GM18520 (cell line): ENCODE results near the gene NAT10.
"Not testable (repeated sequence)": the region's sequence is repeated elsewhere in the genome, so short reads cannot be mapped to it uniquely, and the experiment has no call there.

Experiments used
- ATAC-seq: cut with Tn5 transposase; IDR thresholded peaks from one replicate; pipeline ENCODE4 v1.9.1; 2021; ENCODE audit not compliant: unreplicated experiment

Gene NAT10

DNA sequence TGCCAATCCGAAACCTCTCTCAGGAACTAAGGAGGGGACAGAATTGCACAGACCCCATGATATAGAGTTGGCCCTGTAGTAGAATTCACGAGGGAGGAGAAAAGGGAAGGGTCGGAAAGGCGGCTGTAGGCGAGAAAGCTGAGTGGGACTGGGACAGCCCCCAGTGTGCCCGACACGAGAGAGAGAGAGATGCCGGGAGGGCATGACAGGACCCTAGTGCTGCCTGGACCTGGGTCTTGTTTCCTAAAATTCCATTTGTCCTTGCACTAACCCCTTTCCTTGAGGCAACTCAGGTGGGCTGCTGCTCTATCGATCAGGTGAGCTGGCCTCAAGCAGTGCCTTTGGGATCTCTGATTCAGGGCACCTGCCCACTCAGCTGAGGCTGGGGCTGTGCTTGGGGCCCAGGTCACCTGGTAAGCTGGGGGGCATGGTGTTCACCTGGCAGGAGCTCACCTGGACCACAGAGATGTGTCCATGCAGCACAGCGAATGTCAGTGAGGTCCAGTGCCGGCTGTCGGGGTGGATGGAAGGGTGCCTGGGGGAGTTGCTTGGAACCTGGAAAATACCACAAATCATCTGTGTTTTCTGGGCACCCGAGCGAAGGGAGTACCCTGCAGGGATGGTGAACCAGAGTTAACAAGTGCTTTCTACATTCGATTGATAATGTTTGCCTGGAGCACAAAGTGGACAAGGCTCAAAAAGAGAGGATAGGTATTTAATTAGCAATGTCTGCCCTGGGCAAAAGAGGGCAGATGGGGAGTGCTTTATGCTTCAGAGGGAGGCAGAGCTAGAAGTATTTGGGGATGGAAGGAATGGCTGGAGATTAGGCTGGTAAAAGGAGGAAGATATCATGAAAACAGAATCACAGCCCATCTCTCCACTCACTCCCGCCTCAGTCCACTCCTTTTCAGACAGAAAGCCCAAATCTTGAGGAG lies 61.6 kb downstream of the NAT10 start:
- no peak for ATAC-seq

DNA sequence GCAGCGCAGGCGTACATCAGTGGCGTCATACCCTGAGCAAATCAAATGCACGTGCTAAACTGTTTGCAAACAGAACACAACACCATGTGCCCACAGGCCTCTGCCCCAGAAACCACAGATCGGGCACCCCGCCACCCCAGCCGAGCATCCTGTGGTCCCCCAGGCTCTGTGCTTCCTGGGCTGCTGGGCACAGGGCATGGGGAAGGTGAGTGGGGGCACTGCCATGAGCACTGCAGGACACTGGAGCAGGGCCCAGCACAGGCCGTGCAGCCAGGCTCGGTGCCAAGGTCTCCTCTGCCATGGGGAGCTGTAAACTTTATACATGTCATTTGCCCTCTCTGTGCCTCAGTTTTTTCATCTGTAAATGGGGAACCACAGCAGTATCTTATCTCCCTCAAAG lies 62.5 kb downstream of the NAT10 start:
- ATAC-seq = no peak

DNA sequence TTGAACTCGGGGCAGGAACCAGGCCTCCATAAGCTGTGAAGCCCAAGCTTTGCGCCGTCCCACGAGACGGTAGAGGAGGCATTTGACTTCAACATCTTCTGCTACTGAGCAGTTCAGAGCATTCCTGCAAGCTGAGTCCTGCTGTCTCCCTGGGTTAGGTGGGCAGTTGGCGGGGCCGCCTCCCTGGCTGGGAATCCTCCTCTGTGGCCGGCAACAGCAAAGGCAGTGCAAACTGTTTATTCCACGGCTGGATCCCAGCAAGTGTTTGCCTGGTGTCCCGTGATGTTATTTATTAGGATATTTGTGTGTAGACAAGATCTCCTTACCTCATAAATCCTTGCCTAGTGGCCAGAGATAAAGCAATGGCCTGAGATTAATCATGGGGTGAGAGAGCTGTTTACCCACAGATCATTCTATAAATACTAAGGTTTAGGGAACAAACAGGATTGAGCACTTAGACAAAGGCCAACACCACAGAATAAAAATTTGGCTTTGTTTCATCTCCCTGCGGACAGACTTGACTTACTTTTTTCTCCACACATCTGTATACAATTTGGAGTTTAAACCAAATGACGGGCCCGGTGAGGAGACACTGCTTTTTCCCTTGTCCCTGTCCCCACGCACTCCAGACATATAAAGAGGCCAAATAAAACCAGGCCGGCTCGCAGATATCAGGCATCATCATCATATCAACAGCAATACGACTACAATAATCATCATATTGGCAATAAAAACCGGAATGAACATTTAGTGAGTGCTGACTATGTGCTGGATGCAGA lies 63.4 kb downstream of the NAT10 start:
- no peak for ATAC-seq

DNA sequence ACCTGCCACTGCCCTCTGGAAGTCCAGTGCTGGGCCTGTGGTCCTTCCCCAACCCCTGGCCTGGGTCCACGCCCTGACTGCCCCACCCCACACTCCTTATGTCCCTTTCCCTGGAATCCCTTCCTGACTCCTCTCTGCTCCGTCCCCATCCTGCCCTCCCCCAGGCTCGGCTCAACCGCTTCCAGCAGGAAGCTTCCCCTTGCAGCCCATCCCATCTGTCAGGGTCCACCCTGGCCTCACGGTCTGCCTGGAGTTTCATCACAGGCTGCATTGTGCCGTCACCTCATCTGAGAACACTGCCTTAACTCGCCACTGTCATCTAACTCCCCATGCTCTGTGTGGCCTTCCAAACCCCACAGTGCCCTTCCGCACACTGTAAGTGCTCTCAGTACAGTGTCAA lies 64.3 kb downstream of the NAT10 start:
- no peak for ATAC-seq

DNA sequence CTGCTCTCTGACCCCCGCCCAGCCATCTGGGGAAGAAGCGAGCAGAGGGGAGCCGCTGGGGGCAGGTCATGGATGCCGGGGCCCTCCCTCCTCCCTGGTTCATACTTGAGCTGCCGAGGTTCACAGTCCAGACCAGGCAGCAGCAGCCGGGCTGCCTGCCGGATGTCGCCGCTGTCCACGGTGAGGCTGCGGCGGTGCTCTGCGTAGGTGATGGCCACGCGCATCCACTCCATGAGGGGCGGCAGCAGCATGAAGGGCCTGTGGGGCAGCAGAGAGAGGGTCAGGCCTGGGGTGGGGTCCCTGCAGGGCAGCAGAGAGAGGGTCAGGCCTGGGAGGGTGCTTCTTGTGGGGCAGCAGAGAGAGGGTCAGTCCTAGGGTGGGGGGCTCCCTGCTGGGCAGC lies 67.6 kb downstream of the NAT10 start:
- no peak for ATAC-seq

DNA sequence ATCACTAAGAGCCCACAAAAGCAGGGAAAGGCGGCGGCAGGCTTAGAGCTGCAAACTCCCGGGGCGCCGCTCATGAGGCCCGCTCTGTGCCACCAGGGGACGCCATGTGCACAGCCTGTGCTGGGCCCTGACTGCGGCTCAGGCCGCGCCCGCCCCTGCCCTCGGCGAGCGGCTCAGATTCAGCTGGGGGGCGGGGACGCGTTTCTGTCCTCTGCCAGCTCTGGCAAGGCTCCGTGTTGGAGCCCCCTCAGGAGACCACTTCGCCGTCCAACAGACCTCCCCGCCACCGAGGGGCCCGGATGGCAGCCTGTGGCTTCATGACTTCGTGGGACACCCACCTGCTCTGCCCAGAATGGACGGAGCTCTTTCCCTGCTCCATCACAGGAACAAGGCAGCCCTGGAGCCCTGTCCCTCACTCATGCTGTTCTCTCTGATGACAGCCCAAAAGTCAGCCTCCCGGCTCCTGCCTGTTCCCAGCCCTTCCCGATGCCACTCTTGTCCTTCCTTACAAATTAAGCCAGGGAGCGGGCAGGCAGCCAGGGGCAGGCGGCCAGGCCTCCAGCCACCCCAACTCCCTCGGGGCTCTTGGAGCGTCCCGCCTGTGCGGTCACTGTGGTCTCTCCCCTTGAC lies 69.1 kb downstream of the NAT10 start:
- ATAC-seq = peak; percentile 76

DNA sequence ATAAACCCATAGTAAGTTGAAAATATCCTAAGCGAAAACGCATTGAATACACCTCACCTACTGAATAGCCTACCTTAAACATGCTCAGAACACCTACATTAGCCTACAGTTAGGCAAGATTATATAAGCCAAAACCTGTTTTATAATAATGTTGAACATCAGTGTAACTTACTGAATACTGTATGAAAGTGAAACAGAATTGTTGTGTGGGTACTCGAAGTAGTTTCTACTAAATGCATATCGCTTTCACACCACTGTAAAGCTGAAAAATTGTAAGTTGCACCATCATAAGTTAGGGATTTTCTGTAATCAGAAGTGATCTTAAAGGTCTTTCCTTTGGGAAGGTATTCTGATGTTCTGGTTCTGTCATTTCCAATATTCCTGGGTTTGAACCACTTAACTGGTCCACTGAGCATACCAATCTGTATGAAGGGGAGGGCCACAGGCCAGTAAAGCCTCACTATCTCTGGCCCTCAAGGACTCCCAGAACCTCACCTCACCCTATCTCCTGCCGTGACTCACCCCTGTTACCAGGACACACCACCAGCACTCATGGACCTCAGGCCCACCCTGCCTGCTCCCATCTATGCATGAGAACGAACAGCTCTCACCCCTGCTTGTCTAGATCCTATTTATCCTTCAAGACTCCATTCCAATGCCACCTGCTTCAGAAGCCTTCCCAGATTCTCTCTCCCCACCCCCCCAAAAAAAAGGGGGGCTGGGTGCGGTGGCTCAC lies 70.0 kb downstream of the NAT10 start:
- no peak for ATAC-seq

DNA sequence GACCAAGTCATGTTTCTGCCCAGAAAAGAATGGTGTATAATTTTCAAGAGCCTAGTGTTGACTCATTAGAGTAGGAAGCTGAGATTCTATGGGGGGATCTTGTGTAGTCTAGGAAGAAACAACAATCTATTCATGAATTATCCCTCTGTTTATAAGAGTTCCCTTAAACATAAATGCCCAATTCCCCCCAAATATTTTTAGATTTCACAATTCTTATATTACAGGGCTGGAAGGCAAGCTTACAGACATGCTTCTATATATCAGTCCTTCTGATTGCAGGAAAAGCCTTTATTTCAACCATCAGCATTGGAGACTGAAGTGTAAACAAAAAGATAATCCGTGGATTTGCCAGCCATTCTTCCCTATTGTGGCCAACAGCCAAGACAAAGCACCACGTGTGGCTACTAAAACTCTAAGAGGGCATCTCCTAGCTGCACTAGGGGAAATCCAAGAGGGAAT lies 71.4 kb downstream of the NAT10 start:
- ATAC-seq = no peak

DNA sequence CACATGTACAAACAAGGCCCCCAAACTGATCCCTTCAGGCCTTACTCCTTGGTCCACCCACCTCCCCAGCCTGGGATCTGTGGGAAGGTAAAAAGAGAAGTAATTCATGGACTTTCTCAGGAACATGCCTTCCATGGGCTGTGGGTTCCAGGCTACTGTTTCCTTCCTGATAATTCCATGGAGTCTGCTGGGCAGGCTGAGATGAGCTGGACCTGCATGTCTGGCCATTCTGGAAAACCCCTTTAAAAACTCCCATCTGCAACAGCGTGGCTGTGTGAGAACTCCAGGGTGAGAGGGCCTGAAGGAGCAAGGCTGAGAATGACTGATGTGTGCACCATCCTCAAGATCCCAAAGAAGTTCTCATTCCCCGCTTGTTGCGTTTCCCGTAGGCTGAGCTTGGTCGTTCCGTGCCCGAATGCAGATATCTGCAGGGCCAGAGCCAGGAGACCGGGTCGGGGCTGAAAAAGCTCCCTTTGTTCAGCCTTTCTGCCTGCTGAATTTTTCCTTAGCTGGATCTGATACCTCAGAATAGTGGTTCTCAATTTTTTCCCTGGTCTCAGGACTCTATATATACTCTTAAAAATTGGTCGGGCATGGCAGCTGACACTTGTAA lies 72.9 kb downstream of the NAT10 start:
- ATAC-seq = no peak

DNA sequence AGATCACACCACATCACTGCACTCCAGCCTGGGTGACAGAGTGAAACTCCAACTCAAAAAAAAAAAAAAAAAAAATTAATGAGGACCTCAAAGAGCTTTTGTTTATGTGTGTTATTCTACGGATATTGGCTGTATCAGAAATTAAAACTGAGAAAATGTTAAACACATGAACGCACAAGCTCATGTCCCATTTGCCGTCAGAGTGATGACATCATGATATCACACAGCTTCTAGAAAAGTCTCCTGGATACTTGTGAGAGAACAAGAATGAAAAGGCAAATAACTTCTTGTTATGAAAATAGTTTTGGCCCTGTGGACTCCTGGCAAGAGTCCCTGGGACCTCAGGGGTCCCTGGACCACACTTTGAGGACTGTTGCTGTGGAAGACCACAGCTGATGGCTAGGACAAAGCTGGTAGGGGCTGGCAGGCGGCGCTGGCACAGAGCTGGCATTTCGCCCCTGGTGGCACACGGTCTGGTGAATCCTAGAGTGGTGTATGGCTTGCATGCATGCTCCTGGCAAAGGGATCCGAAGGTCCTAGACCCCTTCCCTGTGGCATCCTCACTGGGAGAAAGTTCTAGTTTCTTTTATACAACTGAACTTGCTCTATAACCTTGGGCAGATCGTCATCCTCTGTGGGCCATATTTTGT lies 73.7 kb downstream of the NAT10 start:
- no peak for ATAC-seq

DNA sequence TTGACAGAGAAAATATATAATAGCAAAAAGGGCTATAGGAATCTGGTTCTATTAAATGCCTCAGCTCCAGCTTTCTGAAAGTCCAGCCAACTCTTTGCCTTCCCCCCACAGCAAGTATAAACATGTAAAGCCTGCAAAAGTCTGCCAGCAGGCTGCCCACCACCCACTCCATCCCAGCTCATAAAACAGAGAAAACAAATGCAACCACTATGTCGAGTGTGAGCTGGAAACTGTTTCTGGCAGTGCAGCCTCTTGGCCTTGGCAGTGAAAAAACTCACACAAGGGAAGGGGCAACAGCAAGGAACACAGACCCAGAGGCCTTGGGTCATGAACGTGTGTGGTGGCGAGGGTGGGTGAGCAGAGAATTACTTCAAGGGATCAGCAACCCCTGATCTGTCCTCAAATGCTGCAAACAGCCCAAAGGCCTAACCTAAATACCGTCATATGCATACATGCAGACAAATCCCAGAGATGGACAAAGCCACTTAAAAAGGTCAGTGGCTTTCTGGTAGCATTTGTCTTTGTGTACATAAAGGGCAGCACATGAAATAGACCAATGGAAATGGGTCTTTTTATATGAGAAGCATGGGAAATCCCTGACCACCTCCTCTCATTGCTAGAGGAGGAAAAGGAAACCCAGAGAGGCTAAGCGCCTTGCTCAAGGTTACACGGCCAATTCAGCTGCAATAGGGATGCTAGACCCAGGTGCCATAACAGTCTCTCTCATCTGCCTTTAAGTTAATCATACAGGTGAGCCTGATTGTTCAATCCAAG lies 74.8 kb downstream of the NAT10 start:
- ATAC-seq = no peak

DNA sequence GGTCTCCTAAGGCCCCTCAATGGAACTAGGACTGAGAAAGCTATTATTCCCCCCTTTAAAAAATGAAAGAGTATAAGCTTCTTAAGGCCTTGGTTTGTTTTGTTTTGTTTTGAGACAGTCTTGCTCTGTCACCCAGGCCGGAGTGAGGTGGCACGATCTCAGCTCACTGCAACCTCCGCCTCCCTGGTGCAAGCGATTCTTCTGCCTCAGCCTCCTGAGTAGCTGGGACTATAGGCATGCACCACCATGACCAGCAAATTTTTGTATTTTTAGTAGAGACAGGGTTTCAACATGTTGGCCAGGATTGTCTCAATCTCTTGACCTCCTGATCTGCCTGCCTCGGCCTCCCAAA lies 75.4 kb downstream of the NAT10 start:
- not testable (repeated sequence) for ATAC-seq

DNA sequence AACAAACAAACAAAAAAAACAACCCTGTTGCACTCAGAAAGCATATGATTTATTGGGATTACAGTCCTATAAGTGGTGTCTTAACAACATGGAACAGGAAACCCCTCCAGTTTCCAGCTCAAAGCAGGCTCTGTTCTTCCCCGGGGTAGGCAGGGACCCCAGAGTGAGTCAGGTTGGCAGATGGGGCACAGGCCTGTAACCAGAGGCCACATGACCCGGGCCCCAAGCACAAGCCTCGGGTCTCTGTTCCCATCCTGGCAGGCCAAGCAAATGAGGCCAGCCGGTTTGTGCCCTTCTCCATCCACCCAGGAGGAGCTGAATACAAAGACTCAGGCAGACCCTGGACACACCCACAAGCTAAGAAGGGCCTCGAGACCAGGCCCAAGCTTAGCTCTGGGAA lies 75.8 kb downstream of the NAT10 start:
- ATAC-seq = no peak

DNA sequence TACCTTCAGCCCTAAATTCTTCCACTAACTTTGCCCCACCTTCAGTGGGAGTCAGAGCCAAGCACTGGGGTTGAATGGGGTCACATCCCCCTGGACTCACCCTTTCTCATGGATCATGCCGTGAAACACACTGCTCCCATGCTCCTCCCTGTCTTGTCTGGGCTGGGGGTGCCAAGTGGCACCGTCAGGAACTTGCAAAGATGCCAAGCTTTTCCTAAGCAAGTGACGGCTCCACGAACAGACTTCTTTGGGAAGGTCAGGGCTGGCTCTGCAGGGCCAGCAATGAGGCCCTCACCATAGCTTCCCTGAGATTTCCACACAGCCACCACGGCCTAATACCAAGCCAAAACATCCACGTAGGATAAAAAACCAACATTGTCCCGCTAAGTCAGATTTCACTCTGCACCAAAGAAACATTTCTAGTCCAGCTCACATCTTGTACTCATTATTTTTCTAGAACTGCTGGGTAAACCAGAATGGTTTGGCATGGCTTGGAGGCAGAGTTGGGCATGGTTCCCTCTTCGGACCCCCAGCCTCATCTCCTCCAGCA lies 76.5 kb downstream of the NAT10 start:
- ATAC-seq = no peak

DNA sequence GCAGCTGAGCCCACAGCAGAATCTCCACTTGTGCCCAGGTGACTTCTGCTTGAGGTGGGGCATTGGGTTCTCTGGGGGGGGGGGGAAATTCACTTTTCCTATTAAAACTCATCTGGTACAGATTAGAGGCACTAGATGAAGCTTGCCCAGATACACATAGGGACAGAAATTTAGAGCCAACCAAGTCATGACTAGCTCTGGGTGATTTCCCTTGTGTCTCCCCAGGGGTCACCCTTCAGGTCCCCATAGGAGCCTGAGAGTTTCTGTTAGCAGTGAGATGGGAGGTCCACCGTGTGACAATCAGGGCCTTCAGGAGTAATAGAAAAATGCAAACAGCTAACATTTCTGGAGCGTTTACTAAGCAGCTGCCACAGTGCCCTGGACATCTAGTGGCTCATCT lies 77.0 kb downstream of the NAT10 start:
- no peak for ATAC-seq

DNA sequence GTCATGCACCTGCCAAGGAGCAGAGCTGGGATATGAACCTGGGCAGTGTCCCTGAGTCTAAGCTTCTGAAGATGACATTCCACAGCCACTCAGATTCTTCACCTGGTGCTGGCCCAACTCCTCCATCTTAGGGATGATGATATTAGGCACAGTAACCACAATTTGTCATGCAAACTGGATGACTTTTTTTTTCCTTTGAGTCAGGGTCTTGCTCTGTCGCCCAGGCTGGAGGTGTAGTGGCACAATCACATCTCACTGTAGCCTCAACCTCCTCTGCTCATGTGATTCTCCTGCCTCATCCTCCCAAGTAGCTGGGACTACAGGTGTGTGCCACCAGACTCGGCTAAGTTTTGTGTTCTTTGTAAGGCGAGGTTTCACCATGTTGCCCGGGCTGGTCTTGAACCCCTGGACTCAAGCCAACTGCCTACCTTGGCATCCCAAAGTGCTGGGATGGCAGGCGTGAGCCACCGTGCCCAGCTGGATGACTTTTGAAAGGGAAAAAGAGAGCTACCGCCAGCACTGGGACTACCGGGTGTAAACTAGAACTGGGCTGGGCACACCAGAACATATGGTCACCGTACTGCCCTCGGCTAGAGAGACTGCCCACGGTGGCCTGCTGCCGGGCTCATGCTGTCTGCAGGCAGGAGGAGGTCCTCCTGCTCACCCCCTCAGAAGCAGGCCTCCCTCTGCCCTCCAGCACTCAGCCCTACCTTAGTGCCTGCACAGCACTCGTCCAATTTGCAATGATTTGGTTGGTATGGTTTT lies 77.7 kb downstream of the NAT10 start:
- ATAC-seq = no peak

DNA sequence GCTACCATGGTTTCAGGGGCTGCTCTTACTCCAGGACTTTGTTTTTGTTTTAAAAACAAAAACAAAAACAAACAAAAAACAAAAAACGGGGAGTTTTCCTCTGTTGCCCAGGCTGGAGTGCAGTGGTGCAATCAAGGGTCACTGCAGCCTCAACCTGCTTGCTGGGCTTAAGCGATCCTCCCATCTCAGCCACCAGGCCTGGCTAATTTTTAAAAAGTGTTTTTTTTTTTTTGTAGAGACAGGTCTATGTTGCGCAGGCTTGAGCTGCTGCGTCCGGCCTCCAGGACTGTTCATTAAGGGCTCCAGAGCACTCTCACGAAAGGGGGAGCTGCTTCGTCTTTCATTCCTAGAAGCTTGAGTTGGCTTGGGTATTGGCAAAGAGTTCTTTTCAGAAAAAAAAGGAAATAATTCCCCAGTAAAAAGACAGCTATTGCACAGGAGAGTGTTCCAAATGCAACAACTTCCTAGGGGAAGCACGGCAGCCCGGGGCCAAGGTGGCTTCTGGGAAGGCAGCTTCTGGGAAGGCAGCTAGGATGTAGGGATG lies 78.5 kb downstream of the NAT10 start:
- no peak for ATAC-seq

DNA sequence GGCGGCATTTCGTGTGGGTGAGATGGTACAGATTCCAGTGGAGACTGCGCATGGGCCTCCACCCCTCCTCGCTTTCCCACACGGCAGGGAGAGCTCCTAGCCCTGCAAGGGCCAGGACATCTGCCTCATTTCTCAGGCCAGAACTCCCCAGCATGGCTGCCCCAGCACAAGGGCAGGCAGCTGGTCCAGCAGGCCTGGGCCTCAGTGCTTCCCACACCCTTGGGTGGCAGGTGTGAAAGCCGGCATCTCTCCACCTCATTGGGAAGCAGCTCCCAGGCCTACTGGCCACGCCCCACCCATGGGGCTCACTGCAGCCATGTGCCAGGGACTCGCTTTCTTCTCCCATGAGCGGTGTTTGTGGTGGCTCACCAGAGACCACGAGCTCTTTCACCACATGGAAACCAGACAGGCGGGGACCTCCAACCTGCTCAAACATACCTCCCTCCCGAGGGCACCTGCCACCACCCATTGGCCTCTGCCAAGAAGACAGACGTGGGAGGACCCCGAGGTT lies 79.1 kb downstream of the NAT10 start:
- no peak for ATAC-seq
